Measurements from ENCODE around the gene HDAC4.

Gene HDAC4

GRCh38 chr2:239156516-239157265 is 244.1 kb downstream of the HDAC4 start:
- CTCF ChIA-PET, result no interaction called here
- Mint-ChIP-seq H3K4me3 (no peak overlapping the region), H3K36me3 (peaks cover 83% of the 10 kb centered on the region), H3K27me3 (no peaks in the 10 kb centered on the region), H3K4me1 (peaks cover 10% of the 10 kb centered on the region), H3K9me3 (peaks cover 11% of the 10 kb centered on the region), H3K27ac (no peak overlapping the region)
- DNase-seq, result peak; percentile 10

GRCh38 chr2:239155806-239156480 is 244.9 kb downstream of the HDAC4 start:
- H3K27ac Mint-ChIP-seq, result no peak overlapping the region
- H3K9me3 Mint-ChIP-seq, result peaks cover 13% of the 10 kb centered on the region
- CTCF ChIA-PET, result no interaction called here
- no peak overlapping the region for H3K4me3 Mint-ChIP-seq
- H3K27me3 Mint-ChIP-seq, result no peaks in the 10 kb centered on the region
- peaks cover 81% of the 10 kb centered on the region for H3K36me3 Mint-ChIP-seq
- peak; percentile 9 for DNase-seq
- H3K4me1 Mint-ChIP-seq, result peaks cover 17% of the 10 kb centered on the region

GRCh38 chr2:239154971-239155805 is 245.6 kb downstream of the HDAC4 start:
- peaks cover 80% of the 10 kb centered on the region for H3K36me3 Mint-ChIP-seq

GRCh38 chr2:239153806-239154591 is 246.8 kb downstream of the HDAC4 start:
- no peaks in the 10 kb centered on the region for H3K27me3 Mint-ChIP-seq
- peak; percentile 11 for DNase-seq
- H3K4me3 Mint-ChIP-seq, result no peak overlapping the region
- CTCF ChIA-PET, result no interaction called here
- no peak overlapping the region for H3K27ac Mint-ChIP-seq
- peaks cover 74% of the 10 kb centered on the region for H3K36me3 Mint-ChIP-seq
- peaks cover 26% of the 10 kb centered on the region for H3K4me1 Mint-ChIP-seq
- peaks cover 18% of the 10 kb centered on the region for H3K9me3 Mint-ChIP-seq

More at GRCh38 chr2:239154971-239155805, 245.6 kb downstream of the HDAC4 start:
- Mint-ChIP-seq H3K4me1 (peaks cover 24% of the 10 kb centered on the region), H3K27me3 (no peaks in the 10 kb centered on the region), H3K27ac (no peak overlapping the region), H3K9me3 (peaks cover 19% of the 10 kb centered on the region), H3K4me3 (no peak overlapping the region)
- CTCF ChIA-PET, result no interaction called here
- DNase-seq, result peak; percentile 19

GRCh38 chr2:239152916-239153305 is 247.9 kb downstream of the HDAC4 start:
- DNase-seq, result peak; percentile 12
- no peaks in the 10 kb centered on the region for H3K27me3 Mint-ChIP-seq
- CTCF ChIA-PET, result no interaction called here
- H3K9me3 Mint-ChIP-seq, result peaks cover 18% of the 10 kb centered on the region
- peaks cover 26% of the 10 kb centered on the region for H3K4me1 Mint-ChIP-seq
- H3K36me3 Mint-ChIP-seq, result peaks cover 79% of the 10 kb centered on the region
- no peak overlapping the region for H3K4me3 Mint-ChIP-seq
- no peak overlapping the region for H3K27ac Mint-ChIP-seq

GRCh38 chr2:239152239-239152915 is 248.4 kb downstream of the HDAC4 start:
- peak; percentile 15 for DNase-seq
- H3K27ac Mint-ChIP-seq, result peak overlapping the region; percentile 93
- CTCF ChIA-PET, result no interaction called here
- peaks cover 18% of the 10 kb centered on the region for H3K9me3 Mint-ChIP-seq
- no peaks in the 10 kb centered on the region for H3K27me3 Mint-ChIP-seq
- peaks cover 26% of the 10 kb centered on the region for H3K4me1 Mint-ChIP-seq
- H3K4me3 Mint-ChIP-seq, result no peak overlapping the region
- H3K36me3 Mint-ChIP-seq, result peaks cover 83% of the 10 kb centered on the region

GRCh38 chr2:239151201-239152131 is 249.4 kb downstream of the HDAC4 start:
- peak; percentile 16 for DNase-seq
- no peak overlapping the region for H3K4me3 Mint-ChIP-seq
- peaks cover 78% of the 10 kb centered on the region for H3K36me3 Mint-ChIP-seq
- H3K27me3 Mint-ChIP-seq, result no peaks in the 10 kb centered on the region
- CTCF ChIA-PET, result no interaction called here
- peak overlapping the region; percentile 93 for H3K27ac Mint-ChIP-seq
- peaks cover 26% of the 10 kb centered on the region for H3K4me1 Mint-ChIP-seq
- H3K9me3 Mint-ChIP-seq, result peaks cover 18% of the 10 kb centered on the region

- Mint-ChIP-seq H3K27ac (peak overlapping the region; percentile 93), H3K4me1 (peaks cover 26% of the 10 kb centered on the region), H3K4me3 (no peak overlapping the region), H3K36me3 (peaks cover 75% of the 10 kb centered on the region), H3K27me3 (no peaks in the 10 kb centered on the region), H3K9me3 (peaks cover 18% of the 10 kb centered on the region)
- peak; percentile 64 for DNase-seq
- CTCF ChIA-PET, result no interaction called here
These were observed 250.5 kb downstream of the HDAC4 start for GRCh38 chr2:239150125-239151011.

- peaks cover 26% of the 10 kb centered on the region for H3K4me1 Mint-ChIP-seq
- peak overlapping the region; percentile 39 for H3K27ac Mint-ChIP-seq
- no peak overlapping the region for H3K4me3 Mint-ChIP-seq
- H3K36me3 Mint-ChIP-seq, result peaks cover 72% of the 10 kb centered on the region
- no peaks in the 10 kb centered on the region for H3K27me3 Mint-ChIP-seq
- CTCF ChIA-PET, result no interaction called here
- DNase-seq, result peak; percentile 14
- H3K9me3 Mint-ChIP-seq, result peaks cover 18% of the 10 kb centered on the region
These were observed 251.3 kb downstream of the HDAC4 start for GRCh38 chr2:239149501-239149900.

- Mint-ChIP-seq H3K4me1 (peaks cover 26% of the 10 kb centered on the region), H3K9me3 (peaks cover 18% of the 10 kb centered on the region), H3K4me3 (no peak overlapping the region), H3K27me3 (no peaks in the 10 kb centered on the region), H3K36me3 (peaks cover 69% of the 10 kb centered on the region), H3K27ac (peak overlapping the region; percentile 80)
- CTCF ChIA-PET, result no interaction called here
- peak; percentile 17 for DNase-seq
These were observed 252.2 kb downstream of the HDAC4 start for GRCh38 chr2:239148495-239149200.

- Mint-ChIP-seq H3K27ac (no peak overlapping the region), H3K27me3 (no peaks in the 10 kb centered on the region), H3K36me3 (peaks cover 67% of the 10 kb centered on the region), H3K4me1 (peaks cover 22% of the 10 kb centered on the region), H3K4me3 (no peak overlapping the region), H3K9me3 (peaks cover 11% of the 10 kb centered on the region)
- CTCF ChIA-PET, result no interaction called here
- no peak for DNase-seq
These were observed 253.4 kb downstream of the HDAC4 start for GRCh38 chr2:239147376-239147775.
